Endothelial cell of umbilical vein (primary cell): Measurements from ENCODE around the gene CFL2. TPM values are rescaled to one million over a fixed set of nuclear protein-coding genes. Genes with fewer than 3 reads are reported as not detected.

Source experiments
- BruUV-seq: library from RNA; stranded (reverse); fragments of 400-500 nt; replicated peaks from 2 replicates; lab custom pipeline; 2021; lab: Mats Ljungman, UMichigan
- CTCF ChIA-PET: fragments of 300-600, 350-600 bp; sonication (Branson Sonifier 250); formaldehyde crosslinking; loops from one replicate; lab custom pipeline; 2021; ENCODE audit warnings: antibody characterized with exemption, inconsistent platforms; lab: Charles Lee
- POLR2A ChIA-PET: fragments of 300-600, 350-600 bp; sonication (Branson Sonifier 250); formaldehyde crosslinking; loops from one replicate; lab custom pipeline; 2021; ENCODE audit warnings: antibody characterized with exemption, inconsistent platforms; lab: Charles Lee
- DNase-seq: peaks from one replicate; pipeline ENCODE4 v3.0.0-alpha.2; 2011; ENCODE audit warnings: low read depth, low spot score
- FAIRE-seq: peaks from 2 replicates; lab custom pipeline; 2011; peaks lifted over from hg19 to GRCh38; lab: Jason Lieb, UNC
- H2AFZ ChIP-seq: 2 replicates; pipeline ENCODE4 v1.6.0; 2012; ENCODE audit warnings: low read depth, low read length, control low read depth, inconsistent platforms
- H3K27ac ChIP-seq: 2 replicates; pipeline ENCODE4 v1.5.1; 2011; ENCODE audit warnings: low read depth, mild to moderate bottlenecking, control low read depth, low read length, moderate library complexity; ENCODE audit not compliant: insufficient read depth
- H3K27me3 ChIP-seq, 2 experiments: 2 replicates each; pipeline versions ENCODE4 v1.6.0 to v1.6.1; 2011; ENCODE audit warnings: low read length in 2 of 2, mixed read lengths in 1 of 2; ENCODE audit not compliant: control insufficient read depth in 2 of 2, insufficient read depth in 2 of 2
- H3K36me3 ChIP-seq, 2 experiments: 2 replicates in 1 of 2; 3 replicates in 1 of 2; pipeline ENCODE4 v1.5.1; 2011; ENCODE audit warnings: low read length in 2 of 2, mild to moderate bottlenecking in 1 of 2, moderate library complexity in 1 of 2; ENCODE audit not compliant: control insufficient read depth in 2 of 2, insufficient read depth in 2 of 2; ENCODE audit errors: extremely low read depth in 1 of 2
- H3K4me1 ChIP-seq: 3 replicates; pipeline ENCODE4 v1.5.1; 2011; ENCODE audit warnings: mild to moderate bottlenecking, low read length; ENCODE audit not compliant: control insufficient read depth, insufficient read depth; ENCODE audit errors: extremely low read depth
- H3K4me2 ChIP-seq: 2 replicates; pipeline ENCODE4 v1.6.1; 2011; ENCODE audit warnings: low read length, control low read depth, mixed read lengths; ENCODE audit not compliant: insufficient read depth
- H3K4me3 ChIP-seq, 3 experiments: fragments of 200-600 bp in 1 of 3; sonication (generic), shearing (Covaris generic) in 1 of 3; replicated peaks in 1 of 3; 2 replicates each; pipeline ENCODE4 v1.5.1; 2011 to 2016; ENCODE audit warnings: control low read depth in 3 of 3, low read length in 3 of 3, mild to moderate bottlenecking in 2 of 3, inconsistent platforms in 1 of 3, low read depth in 1 of 3, moderate library complexity in 1 of 3; ENCODE audit not compliant: insufficient read depth in 1 of 3
- H3K79me2 ChIP-seq: 2 replicates; pipeline ENCODE4 v1.6.0; 2012; ENCODE audit warnings: low read length, inconsistent platforms; ENCODE audit not compliant: control insufficient read depth, insufficient read depth
- H3K9ac ChIP-seq: replicated peaks from 2 replicates; pipeline ENCODE3; 2011; ENCODE audit warnings: low read length, control low read depth; ENCODE audit not compliant: insufficient read depth; ENCODE audit errors: extremely low read depth
- H3K9me1 ChIP-seq: replicated peaks from 3 replicates; pipeline ENCODE4 v1.6.0; 2011; ENCODE audit warnings: mild to moderate bottlenecking, low read length; ENCODE audit not compliant: control insufficient read depth, insufficient read depth; ENCODE audit errors: extremely low read depth
- H3K9me3 ChIP-seq: replicated peaks from 2 replicates; pipeline ENCODE4 v1.5.1; 2012; ENCODE audit warnings: low read length, inconsistent platforms; ENCODE audit not compliant: control insufficient read depth, insufficient read depth
- H4K20me1 ChIP-seq: replicated peaks from 2 replicates; pipeline ENCODE3; 2011; ENCODE audit warnings: mild to moderate bottlenecking, low read length; ENCODE audit not compliant: control insufficient read depth, insufficient read depth; ENCODE audit errors: extremely low read depth
- CTCF ChIP-seq, 2 donors: IDR thresholded peaks; 1 replicate in 1 of 2; 2 replicates in 1 of 2; pipeline ENCODE4 v1.5.1; 2011; ENCODE audit warnings: low read length in 2 of 2, mild to moderate bottlenecking in 2 of 2, moderate library complexity in 2 of 2, control low read depth in 1 of 2, inconsistent platforms in 1 of 2, low read depth in 1 of 2; ENCODE audit not compliant: insufficient read depth in 1 of 2; ENCODE audit errors: extremely low read depth in 1 of 2
- EZH2 ChIP-seq: IDR thresholded peaks from 2 replicates; pipeline ENCODE4 v1.6.1; 2012; ENCODE audit warnings: borderline replicate concordance, low read depth, mild to moderate bottlenecking, moderate library complexity, low read length, inconsistent platforms; ENCODE audit not compliant: severe bottlenecking
- FOS ChIP-seq: IDR thresholded peaks from 2 replicates; pipeline ENCODE4 v1.6.1; 2011; ENCODE audit warnings: mild to moderate bottlenecking, low read length, moderate library complexity, borderline replicate concordance; ENCODE audit not compliant: insufficient read depth
- GATA2 ChIP-seq: IDR thresholded peaks from 2 replicates; pipeline ENCODE4 v1.7.0; 2011; ENCODE audit warnings: low read depth, mild to moderate bottlenecking, moderate library complexity, mixed read lengths, low read length; ENCODE audit not compliant: insufficient read length, insufficient read depth
- JUN ChIP-seq: IDR thresholded peaks from 2 replicates; pipeline ENCODE4 v1.6.1; 2011; ENCODE audit warnings: borderline replicate concordance, low read depth; ENCODE audit not compliant: insufficient read length, insufficient read depth
- MAX ChIP-seq: IDR thresholded peaks from 2 replicates; pipeline ENCODE4 v1.6.1; 2011; ENCODE audit not compliant: insufficient read depth, insufficient read length
- MYC ChIP-seq: IDR thresholded peaks from one replicate; pipeline ENCODE4 v1.6.1; 2011; ENCODE audit warnings: mild to moderate bottlenecking, low read depth, low read length
- POLR2A ChIP-seq: IDR thresholded peaks from 2 replicates; pipeline ENCODE4 v1.6.1; 2012; ENCODE audit warnings: low read depth, mild to moderate bottlenecking, control low read depth, low read length
- POLR2AphosphoS5 ChIP-seq: IDR thresholded peaks from 2 replicates; pipeline ENCODE4 v1.6.1; 2012; ENCODE audit warnings: low read depth, mild to moderate bottlenecking, control low read depth, low read length, moderate library complexity; ENCODE audit not compliant: insufficient read depth
- dilution Hi-C: fragments of 300-500 bp; cut with MboI; formaldehyde crosslinking; loops from one replicate; pipeline ENCODE4 v1.15.0; 2019; ENCODE audit warnings: low sequenced_read_pairs; ENCODE audit not compliant: extremely low pct_ligation_motif_present
- intact Hi-C: fragments of 100-400 bp; cut with micrococcal nuclease; formaldehyde crosslinking; loops from one replicate; pipeline ENCODE4 v1.10.0; 2022
- polyA plus RNA-seq, 4 experiments: library from polyadenylated mRNA; depleted of rRNA in 3 of 4; stranded (reverse) in 3 of 4; unstranded in 1 of 4; fragments of >200 nt; gene quantifications; 2 replicates each; pipeline versions ENCODE4 v1.2.1 to v1.2.3, GENCODE V29; 2011 to 2012; ENCODE audit warnings: missing spikeins in 1 of 4
- total RNA-seq: library from RNA; stranded (reverse); gene quantifications from 2 replicates; pipeline ENCODE4 v1.2.3, GENCODE V29; 2021

CFL2 gene
- total and polyA plus RNA-seq, 2 donors (not counting 3 experiments of a cell fraction or from before 2014, with no cell fraction given), result 42.8 to 98.1 TPM

- DNase-seq (no peak), FAIRE-seq (no peak)
- no peaks in the 10 kb centered on the region for H3K9me1 ChIP-seq
- no peak overlapping the region for H3K9ac ChIP-seq
- peaks cover 18% of the 10 kb centered on the region for H3K4me1 ChIP-seq
- no peaks in the 10 kb centered on the region for H3K9me3 ChIP-seq
- no peak overlapping the region for H2AFZ ChIP-seq
- POLR2A ChIA-PET, result interaction anchor here (1.1 kb wide), 1 partner anchor 12 kb away, joined by 3 read pairs; no protein-coding TSS in a partner anchor
- intact Hi-C loops, result no loop called here
- BruUV-seq, result no TSS peak
- CTCF ChIA-PET, result interaction anchor here (0.7 to 2.2 kb wide), 2 partner anchors 60 to 210 kb away, joined by 3 to 8 read pairs; no protein-coding TSS in a partner anchor
- H3K27me3 ChIP-seq, result no peaks in the 10 kb centered on the region
- H3K4me3 ChIP-seq, result no peak overlapping the region
- no peak overlapping the region for H3K27ac ChIP-seq
- no peak overlapping the region for H3K4me2 ChIP-seq
- no peak for TF ChIP-seq MAX
- TF ChIP-seq FOS, result no peak
- no peak for TF ChIP-seq MYC
- no peak for TF ChIP-seq POLR2A
- TF ChIP-seq GATA2, result no peak
- TF ChIP-seq POLR2AphosphoS5, result no peak
- TF ChIP-seq CTCF (IDR thresholded peaks at IDR 0.05; ENCODE audit: extremely low read depth in 1 of 2, insufficient read depth in 1 of 2, low read depth in 1 of 2, low read length in 2 of 2), result no peak
- no peak for TF ChIP-seq JUN
- no peak for TF ChIP-seq EZH2
- dilution Hi-C loops, result no loop called here
- H4K20me1 ChIP-seq, result no peaks in the 10 kb centered on the region
- no peaks in the 10 kb centered on the region for H3K79me2 ChIP-seq
- no peaks in the 10 kb centered on the region for H3K36me3 ChIP-seq
These were observed 51.8 kb downstream of the CFL2 start for GRCh38 chr14:34662561-34663088.
